ENCODE data around the gene PTGFR.

DNA sequence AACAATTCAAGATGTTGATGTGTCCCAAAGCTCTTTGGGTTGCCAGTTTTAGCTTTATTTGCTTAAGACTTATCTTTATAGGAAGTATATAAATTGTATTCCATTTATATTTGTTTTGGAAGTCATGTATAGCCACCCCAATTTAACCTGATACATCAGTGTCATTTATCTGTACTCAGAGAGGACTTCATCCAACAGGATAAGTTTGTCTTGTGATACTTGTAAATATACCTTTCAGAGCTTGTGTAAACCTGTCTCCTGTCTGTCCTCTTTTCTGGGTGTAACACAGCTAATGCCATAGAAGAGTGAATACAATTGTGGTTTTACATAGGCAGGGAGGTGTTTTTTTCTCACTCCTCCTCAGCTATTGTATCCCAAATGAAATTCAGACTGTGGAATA lies 10.4 kb downstream of the PTGFR start:
- TF ChIP-seq RAD21 (IDR thresholded peaks at IDR 0.05; ENCODE audit: low read depth) (no peak), TCF12 (IDR thresholded peaks at IDR 0.05; ENCODE audit: low read depth) (no peak), NFIC (IDR thresholded peaks at IDR 0.05) (no peak), CEBPB (IDR thresholded peaks at IDR 0.05) (no peak), YY1 (IDR thresholded peaks at IDR 0.05; ENCODE audit: low read depth) (no peak), EP300 (IDR thresholded peaks at IDR 0.05; ENCODE audit: borderline replicate concordance) (no peak), CREB1 (IDR thresholded peaks at IDR 0.05; ENCODE audit: low read depth) (no peak), TEAD4 (IDR thresholded peaks at IDR 0.05) (no peak), EGR1 (IDR thresholded peaks at IDR 0.05) (no peak), FOXM1 (IDR thresholded peaks at IDR 0.05; ENCODE audit: borderline replicate concordance, low read depth) (no peak)
- TF ChIP-seq, protein P1, sequence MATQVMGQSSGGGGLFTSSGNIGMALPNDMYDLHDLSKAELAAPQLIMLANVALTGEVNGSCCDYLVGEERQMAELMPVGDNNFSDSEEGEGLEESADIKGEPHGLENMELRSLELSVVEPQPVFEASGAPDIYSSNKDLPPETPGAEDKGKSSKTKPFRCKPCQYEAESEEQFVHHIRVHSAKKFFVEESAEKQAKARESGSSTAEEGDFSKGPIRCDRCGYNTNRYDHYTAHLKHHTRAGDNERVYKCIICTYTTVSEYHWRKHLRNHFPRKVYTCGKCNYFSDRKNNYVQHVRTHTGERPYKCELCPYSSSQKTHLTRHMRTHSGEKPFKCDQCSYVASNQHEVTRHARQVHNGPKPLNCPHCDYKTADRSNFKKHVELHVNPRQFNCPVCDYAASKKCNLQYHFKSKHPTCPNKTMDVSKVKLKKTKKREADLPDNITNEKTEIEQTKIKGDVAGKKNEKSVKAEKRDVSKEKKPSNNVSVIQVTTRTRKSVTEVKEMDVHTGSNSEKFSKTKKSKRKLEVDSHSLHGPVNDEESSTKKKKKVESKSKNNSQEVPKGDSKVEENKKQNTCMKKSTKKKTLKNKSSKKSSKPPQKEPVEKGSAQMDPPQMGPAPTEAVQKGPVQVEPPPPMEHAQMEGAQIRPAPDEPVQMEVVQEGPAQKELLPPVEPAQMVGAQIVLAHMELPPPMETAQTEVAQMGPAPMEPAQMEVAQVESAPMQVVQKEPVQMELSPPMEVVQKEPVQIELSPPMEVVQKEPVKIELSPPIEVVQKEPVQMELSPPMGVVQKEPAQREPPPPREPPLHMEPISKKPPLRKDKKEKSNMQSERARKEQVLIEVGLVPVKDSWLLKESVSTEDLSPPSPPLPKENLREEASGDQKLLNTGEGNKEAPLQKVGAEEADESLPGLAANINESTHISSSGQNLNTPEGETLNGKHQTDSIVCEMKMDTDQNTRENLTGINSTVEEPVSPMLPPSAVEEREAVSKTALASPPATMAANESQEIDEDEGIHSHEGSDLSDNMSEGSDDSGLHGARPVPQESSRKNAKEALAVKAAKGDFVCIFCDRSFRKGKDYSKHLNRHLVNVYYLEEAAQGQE (IDR thresholded peaks at IDR 0.05; ENCODE audit: low read depth): no peak
- TF ChIP-seq, protein P2, sequence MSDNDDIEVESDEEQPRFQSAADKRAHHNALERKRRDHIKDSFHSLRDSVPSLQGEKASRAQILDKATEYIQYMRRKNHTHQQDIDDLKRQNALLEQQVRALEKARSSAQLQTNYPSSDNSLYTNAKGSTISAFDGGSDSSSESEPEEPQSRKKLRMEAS (IDR thresholded peaks at IDR 0.05): no peak

Data from Ishikawa (cell line).